Epithelial cell of prostate (primary cell): ENCODE measurements around the gene ZBTB32.

ENCODE experiments used
- DNase-seq: peaks from one replicate; pipeline ENCODE4 v3.0.0-alpha.2; 2011; ENCODE audit warnings: low read depth, low spot score
- H3K27ac ChIP-seq: fragments of 450-650 bp; 2 replicates; pipeline ENCODE4 v1.5.1; 2017; ENCODE audit warnings: mild to moderate bottlenecking

ZBTB32 gene

GRCh38 chr19:35764432-35765315 lies 60.3 kb downstream of the ZBTB32 start:
- no peak overlapping the region for H3K27ac ChIP-seq
- no peak for DNase-seq
